ENCODE data around the gene ZNF837. TPM values are rescaled to one million over a fixed set of nuclear protein-coding genes. Genes with fewer than 3 reads are reported as not detected.

The ZNF837 gene
- total and polyA plus RNA-seq, 8 donors: 1.1 to 3.8 (median 1.8) TPM

DNA sequence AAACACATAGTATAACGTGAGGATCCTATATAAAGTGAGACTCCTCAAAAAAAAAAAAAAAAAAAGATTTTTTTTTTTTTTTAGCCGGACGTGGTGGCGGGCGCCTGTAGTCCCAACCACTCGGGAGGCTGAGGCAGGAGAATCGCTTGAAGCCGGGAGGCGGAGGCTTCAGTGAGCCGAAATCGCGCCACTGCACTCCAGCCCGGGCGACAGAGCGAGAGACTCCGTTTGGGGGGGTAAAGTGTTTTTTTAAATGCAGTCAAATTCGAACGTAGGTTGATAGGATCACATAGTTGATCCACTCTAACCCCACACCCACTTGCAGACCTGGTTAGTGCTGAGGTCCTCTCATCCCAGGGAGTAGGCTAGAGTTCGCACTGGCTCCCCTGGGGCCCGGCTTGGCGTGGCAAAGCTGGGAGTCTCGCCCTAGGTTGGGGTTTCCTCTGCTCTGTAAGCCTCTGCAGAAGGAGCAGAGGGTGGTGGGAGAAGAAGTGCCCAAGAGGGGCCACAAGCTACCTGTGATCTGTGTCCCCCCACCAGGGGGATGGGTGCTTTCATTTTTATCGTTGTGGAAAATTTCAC lies 21.1 kb upstream of the ZNF837 start:
- no peak for FAIRE-seq
- TF ChIP-seq, protein P1, sequence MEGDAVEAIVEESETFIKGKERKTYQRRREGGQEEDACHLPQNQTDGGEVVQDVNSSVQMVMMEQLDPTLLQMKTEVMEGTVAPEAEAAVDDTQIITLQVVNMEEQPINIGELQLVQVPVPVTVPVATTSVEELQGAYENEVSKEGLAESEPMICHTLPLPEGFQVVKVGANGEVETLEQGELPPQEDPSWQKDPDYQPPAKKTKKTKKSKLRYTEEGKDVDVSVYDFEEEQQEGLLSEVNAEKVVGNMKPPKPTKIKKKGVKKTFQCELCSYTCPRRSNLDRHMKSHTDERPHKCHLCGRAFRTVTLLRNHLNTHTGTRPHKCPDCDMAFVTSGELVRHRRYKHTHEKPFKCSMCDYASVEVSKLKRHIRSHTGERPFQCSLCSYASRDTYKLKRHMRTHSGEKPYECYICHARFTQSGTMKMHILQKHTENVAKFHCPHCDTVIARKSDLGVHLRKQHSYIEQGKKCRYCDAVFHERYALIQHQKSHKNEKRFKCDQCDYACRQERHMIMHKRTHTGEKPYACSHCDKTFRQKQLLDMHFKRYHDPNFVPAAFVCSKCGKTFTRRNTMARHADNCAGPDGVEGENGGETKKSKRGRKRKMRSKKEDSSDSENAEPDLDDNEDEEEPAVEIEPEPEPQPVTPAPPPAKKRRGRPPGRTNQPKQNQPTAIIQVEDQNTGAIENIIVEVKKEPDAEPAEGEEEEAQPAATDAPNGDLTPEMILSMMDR (IDR thresholded peaks at IDR 0.05): no peak
- H3K36me3 ChIP-seq: no peaks in the 10 kb centered on the region
- no peak for ATAC-seq
- peaks cover 0 to 8% (median 8%) of the 10 kb centered on the region in 3 donors for H3K4me1 ChIP-seq
- peak overlapping the region in 3 of 4 donors; percentile 55 to 66 (median 62) for H3K27ac ChIP-seq
- WGBS, 2 donors: 17 to 32% methylated on average over 23 of the region's 23 CpGs
- H3K4me3 ChIP-seq: peak overlapping the region in 3 of 4 donors; percentile 31 to 50 (median 48)
- H3K9me3 ChIP-seq: no peaks in the 10 kb centered on the region
- intact Hi-C loops (cut with DNase I): no loop called here
- no peaks in the 10 kb centered on the region for H3K27me3 ChIP-seq
- peak in 2 of 6 donors; percentile 28 to 55 for DNase-seq

DNA sequence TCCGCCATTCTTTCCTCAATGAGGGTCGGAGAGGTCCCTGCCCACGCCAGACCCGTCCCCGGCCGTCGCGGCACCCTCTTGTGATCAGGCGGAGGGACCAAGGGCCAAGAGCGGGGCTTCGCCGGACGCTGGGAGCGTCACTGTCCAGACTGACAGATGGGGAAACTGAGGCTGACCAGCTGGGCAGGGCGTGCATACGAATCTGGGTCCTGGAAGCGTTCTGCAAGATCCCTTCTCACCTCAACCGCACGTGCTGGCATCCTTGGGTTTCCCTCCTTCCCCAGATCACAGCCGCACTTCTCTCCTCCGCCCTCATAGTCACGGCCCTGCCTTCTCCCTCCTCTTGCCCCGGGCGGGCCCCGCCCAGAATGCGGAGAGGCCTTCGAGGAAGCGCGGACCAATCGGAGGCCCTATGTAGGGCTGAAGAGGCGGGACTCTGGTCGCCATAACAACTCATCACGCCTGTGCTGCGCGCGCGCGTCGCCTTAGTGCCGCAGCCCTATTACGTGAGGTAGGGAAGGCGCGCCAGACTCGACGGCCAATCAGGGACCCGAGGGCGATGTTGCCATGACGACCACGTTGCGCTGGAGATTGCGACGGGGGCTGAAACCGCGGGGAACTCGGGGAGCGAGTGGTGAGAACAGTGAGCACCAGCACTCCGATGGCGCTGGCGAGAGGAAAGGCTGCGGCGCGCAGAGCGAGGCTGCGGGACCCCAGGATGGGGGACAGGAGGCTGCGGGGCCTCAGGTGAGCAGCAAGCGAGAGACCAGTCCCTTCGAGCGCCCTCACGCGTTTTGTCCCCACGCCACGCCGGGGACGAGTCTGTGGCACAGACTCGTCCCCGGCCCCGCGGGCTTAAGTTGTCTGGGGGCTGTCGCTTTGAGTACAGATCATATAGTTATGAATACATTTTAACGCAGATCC lies 20.3 kb upstream of the ZNF837 start:
- peak; percentile 97 to 99 (median 98) for ATAC-seq
- peak overlapping the region; percentile 31 to 50 (median 40) for H3K4me3 ChIP-seq
- intact Hi-C loops (cut with DNase I): no loop called here
- 2% methylated on average over 73 to 80 of the region's 80 CpGs for WGBS, 2 donors
- peak overlapping the region in 3 of 4 donors; percentile 55 to 66 (median 62) for H3K27ac ChIP-seq
- peak; percentile 91 for FAIRE-seq
- no peaks in the 10 kb centered on the region for H3K36me3 ChIP-seq
- TF ChIP-seq, protein P1 (IDR thresholded peaks at IDR 0.05): no peak
- H3K4me1 ChIP-seq: peaks cover 0 to 8% (median 8%) of the 10 kb centered on the region in 3 donors
- no peaks in the 10 kb centered on the region for H3K27me3 ChIP-seq
- DNase-seq: peak; percentile 99 to 100 (median 100)
- H3K9me3 ChIP-seq: no peaks in the 10 kb centered on the region

DNA sequence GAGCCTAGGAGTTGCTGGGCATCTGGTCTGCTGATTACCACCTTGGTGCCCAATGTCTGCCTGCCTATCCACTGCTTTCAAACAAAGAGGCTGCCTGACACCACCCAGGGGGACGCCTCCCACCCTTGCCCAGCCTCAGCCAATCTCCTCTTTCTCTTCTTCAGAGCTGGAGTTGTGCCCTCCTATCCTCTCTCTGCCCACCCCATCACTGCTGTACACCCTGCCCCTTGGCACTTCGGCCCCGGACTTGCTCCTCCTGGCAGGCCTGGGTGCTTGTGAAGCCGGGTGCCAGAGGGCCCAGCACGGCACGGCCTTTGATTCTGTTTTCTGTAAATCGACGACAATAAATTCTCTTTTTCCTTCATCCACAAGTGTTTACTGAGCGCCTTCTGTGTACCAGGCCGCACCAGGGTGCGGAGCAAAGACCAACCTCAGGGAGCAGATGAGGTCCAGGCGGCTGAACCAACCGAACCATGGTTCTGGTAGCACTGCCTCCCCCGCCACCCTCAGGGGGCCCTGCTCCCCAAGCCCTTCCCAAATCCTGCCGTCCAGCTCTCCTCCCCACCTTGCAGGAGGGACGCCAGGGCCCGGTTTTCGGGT lies 19.6 kb upstream of the ZNF837 start:
- DNase-seq (peak in 1 of 6 donors; percentile 32), FAIRE-seq (no peak), ATAC-seq (no peak)
- Histone ChIP-seq H3K4me3 (peak overlapping the region; percentile 20 to 50 (median 36)), H3K27me3 (no peaks in the 10 kb centered on the region), H3K36me3 (no peaks in the 10 kb centered on the region), H3K4me1 (peaks cover 0 to 8% (median 8%) of the 10 kb centered on the region in 3 donors), H3K9me3 (no peaks in the 10 kb centered on the region), H3K27ac (no peak overlapping the region)
- TF ChIP-seq, protein P1 (IDR thresholded peaks at IDR 0.05): no peak
- 43 to 52% methylated on average over 18 of the region's 18 CpGs for WGBS, 2 donors
- intact Hi-C loops (cut with DNase I): no loop called here

DNA sequence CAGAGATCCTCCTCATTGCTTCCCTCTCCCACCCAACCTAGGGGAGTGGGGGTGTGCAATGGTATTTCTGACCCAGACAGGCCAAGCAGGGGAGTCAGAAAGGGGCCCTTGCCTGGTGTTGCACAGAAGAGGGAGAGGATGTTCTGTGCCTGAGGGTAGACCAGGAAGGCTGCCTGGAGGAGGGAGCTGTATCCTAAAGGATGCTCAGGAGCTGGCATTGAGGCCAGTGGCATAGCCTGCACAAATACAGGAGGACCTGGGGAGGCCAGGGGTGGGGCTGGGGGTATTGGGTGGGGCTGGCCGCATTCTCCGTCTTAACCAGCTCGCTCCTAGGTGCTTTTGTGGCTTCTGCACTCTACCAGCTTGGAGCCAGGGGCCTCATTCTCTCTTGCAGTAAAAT lies 19.1 kb upstream of the ZNF837 start:
- Histone ChIP-seq H3K36me3 (peaks cover 0 to under 1% (median 0%) of the 10 kb centered on the region in 3 donors), H3K27me3 (no peaks in the 10 kb centered on the region), H3K4me3 (no peak overlapping the region), H3K9me3 (no peaks in the 10 kb centered on the region), H3K4me1 (peaks cover 0 to 8% (median 8%) of the 10 kb centered on the region in 3 donors), H3K27ac (no peak overlapping the region)
- intact Hi-C loops (cut with DNase I): no loop called here
- DNase-seq (no peak), ATAC-seq (no peak), FAIRE-seq (no peak)
- TF ChIP-seq, protein P1 (IDR thresholded peaks at IDR 0.05): no peak
- WGBS, 2 donors: 88 to 94% methylated on average over 3 of the region's 3 CpGs

Data from pancreas (tissue), 10 donors.